ENCODE data around the gene FANCC. TPM values are rescaled to one million over a fixed set of nuclear protein-coding genes. Genes with fewer than 3 reads are reported as not detected.

Gene FANCC
- total and polyA plus RNA-seq, 9 donors, result 9.8 to 16.4 (median 15.0) TPM

DNA sequence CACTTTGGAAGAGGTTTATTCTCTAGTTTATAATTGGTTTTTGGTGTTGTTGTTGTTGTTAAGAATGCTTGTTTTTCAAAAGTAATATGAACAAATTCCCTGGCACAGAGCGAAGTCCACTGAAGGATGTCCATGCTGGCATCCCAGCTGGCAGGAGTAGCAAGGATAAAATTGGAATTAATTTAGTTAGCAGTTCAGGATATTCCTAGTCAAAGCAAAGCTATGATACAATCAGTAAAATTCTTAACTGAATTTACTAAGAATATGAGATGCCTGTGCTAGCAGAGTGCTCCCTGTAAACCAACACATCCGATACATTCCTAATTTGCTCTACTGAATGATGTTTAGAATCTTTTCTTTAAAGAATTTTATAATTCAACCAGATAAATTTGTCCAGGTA, 161.4 kb downstream of the FANCC start:
- Histone ChIP-seq H3K4me1 (ENCODE audit: control insufficient read depth, insufficient read depth, low read length) (peaks cover 9% of the 10 kb centered on the region), H3K27me3 (ENCODE audit: control insufficient read depth, insufficient read depth, low read length) (no peaks in the 10 kb centered on the region), H3K4me3 (ENCODE audit: low read length) (no peak overlapping the region), H3K9me3 (replicated peaks; ENCODE audit: control insufficient read depth, low read depth, low read length) (no peaks in the 10 kb centered on the region), H3K36me3 (ENCODE audit: control insufficient read depth, insufficient read depth, low read length) (no peaks in the 10 kb centered on the region), H3K27ac (ENCODE audit: low read length) (no peak overlapping the region)
- no peak for DNase-seq
- WGBS (ENCODE audit: insufficient coverage), result no CpG with 5 or more reads among the region's 2 CpGs

DNA sequence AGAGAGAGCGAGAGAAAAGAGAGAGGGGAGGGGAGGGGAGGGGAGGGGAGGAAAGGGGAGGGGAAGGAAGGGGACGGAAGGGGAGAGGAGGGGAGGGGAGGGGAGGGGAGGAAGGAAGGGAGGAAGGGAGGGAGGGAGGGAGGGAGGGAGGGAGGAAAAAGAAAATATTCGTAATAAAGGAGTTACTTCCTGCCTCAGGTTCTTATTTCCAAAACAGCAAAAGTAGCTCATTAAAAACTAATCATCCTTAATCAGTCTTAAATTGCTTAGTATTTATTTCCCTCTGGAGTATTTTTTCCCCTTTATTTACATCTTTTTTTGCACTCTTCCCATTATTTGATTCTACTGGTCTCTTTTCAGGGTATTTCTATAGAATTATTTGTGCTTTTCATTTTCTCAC, 162.3 kb downstream of the FANCC start:
- no peaks in the 10 kb centered on the region for H3K36me3 ChIP-seq (ENCODE audit: control insufficient read depth, insufficient read depth, low read length)
- no peak for DNase-seq
- no CpG with 5 or more reads among the region's 3 CpGs for WGBS (ENCODE audit: insufficient coverage)
- H3K9me3 ChIP-seq (replicated peaks; ENCODE audit: control insufficient read depth, low read depth, low read length), result no peaks in the 10 kb centered on the region
- H3K27ac ChIP-seq (ENCODE audit: low read length), result no peak overlapping the region
- no peaks in the 10 kb centered on the region for H3K27me3 ChIP-seq (ENCODE audit: control insufficient read depth, insufficient read depth, low read length)
- H3K4me3 ChIP-seq (ENCODE audit: low read length), result no peak overlapping the region
- peaks cover 9% of the 10 kb centered on the region for H3K4me1 ChIP-seq (ENCODE audit: control insufficient read depth, insufficient read depth, low read length)

- H3K4me3 ChIP-seq (ENCODE audit: low read length), result no peak overlapping the region
- no peaks in the 10 kb centered on the region for H3K36me3 ChIP-seq (ENCODE audit: control insufficient read depth, insufficient read depth, low read length)
- H3K4me1 ChIP-seq (ENCODE audit: control insufficient read depth, insufficient read depth, low read length), result no peaks in the 10 kb centered on the region
- no peak for DNase-seq
- no peaks in the 10 kb centered on the region for H3K27me3 ChIP-seq (ENCODE audit: control insufficient read depth, insufficient read depth, low read length)
- WGBS (ENCODE audit: insufficient coverage), result 100% methylated on average over 1 of the region's 7 CpGs
- H3K27ac ChIP-seq (ENCODE audit: low read length), result no peak overlapping the region
- no peaks in the 10 kb centered on the region for H3K9me3 ChIP-seq (replicated peaks; ENCODE audit: control insufficient read depth, low read depth, low read length)
These were observed 166.6 kb downstream of the FANCC start for GRCh38 chr9:95150903-95151302.

GRCh38 chr9:95148208-95148520, 169.3 kb downstream of the FANCC start:
- no peaks in the 10 kb centered on the region for H3K9me3 ChIP-seq (replicated peaks; ENCODE audit: control insufficient read depth, low read depth, low read length)
- no peak overlapping the region for H3K4me3 ChIP-seq (ENCODE audit: low read length)
- WGBS (ENCODE audit: insufficient coverage), result 71% methylated on average over 1 of the region's 2 CpGs
- H3K4me1 ChIP-seq (ENCODE audit: control insufficient read depth, insufficient read depth, low read length), result peaks cover 14% of the 10 kb centered on the region
- no peak overlapping the region for H3K27ac ChIP-seq (ENCODE audit: low read length)
- no peaks in the 10 kb centered on the region for H3K27me3 ChIP-seq (ENCODE audit: control insufficient read depth, insufficient read depth, low read length)
- no peak for DNase-seq
- no peaks in the 10 kb centered on the region for H3K36me3 ChIP-seq (ENCODE audit: control insufficient read depth, insufficient read depth, low read length)

- Histone ChIP-seq H3K9me3 (replicated peaks; ENCODE audit: control insufficient read depth, low read depth, low read length) (no peaks in the 10 kb centered on the region), H3K27ac (ENCODE audit: low read length) (no peak overlapping the region), H3K4me3 (ENCODE audit: low read length) (no peak overlapping the region), H3K27me3 (ENCODE audit: control insufficient read depth, insufficient read depth, low read length) (no peaks in the 10 kb centered on the region), H3K4me1 (ENCODE audit: control insufficient read depth, insufficient read depth, low read length) (peaks cover 16% of the 10 kb centered on the region), H3K36me3 (ENCODE audit: control insufficient read depth, insufficient read depth, low read length) (no peaks in the 10 kb centered on the region)
- DNase-seq, result no peak
- 92% methylated on average over 2 of the region's 7 CpGs for WGBS (ENCODE audit: insufficient coverage)
These were observed 169.9 kb downstream of the FANCC start for GRCh38 chr9:95147452-95148207.

DNA sequence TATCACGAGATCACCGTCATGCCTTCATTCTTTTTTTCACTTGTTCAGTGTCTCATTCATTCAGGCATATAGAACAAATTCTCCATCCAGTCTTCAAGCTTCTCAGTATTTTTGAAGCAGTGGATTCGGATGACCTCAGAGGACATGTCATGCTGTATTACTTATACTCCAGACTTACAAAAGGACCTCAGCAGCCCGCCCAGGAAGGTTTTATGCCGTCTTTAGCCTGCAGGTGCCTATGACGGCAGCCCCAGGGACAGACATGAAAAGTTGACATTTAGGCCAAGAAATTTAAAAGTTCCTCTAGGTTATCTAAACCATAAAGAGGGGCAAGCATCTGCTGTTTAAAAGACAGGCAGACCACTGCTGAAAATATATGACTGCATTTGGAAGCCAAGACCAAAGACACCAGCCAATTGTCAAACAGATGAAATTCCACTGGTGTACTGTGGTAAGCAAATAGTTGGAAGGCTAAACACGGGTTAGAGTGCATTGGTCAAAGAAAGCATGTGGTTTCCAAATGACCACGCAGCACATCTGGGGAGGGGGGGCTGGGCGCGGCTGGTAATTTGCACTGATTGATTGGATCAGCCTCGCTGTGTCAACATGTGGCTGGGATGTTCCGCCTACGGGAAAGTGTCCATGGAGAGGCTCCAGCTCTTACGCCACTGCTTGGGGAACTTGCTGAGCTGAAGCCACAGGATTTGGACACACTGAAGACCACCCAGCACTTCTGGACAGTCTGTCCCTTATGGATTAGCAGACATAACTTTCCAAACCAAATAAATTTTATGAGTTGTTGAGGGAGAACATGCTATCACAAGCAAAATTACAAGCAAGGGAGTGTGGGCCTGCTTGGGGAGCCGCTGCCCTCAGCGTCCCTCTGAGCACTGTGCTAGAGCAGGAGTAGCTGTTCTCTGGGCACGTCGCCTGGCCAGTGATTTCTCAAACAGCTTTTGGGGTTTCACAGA, 173.6 kb downstream of the FANCC start:
- Histone ChIP-seq H3K27ac (ENCODE audit: low read length) (peak overlapping the region; percentile 72), H3K4me3 (ENCODE audit: low read length) (no peak overlapping the region), H3K4me1 (ENCODE audit: control insufficient read depth, insufficient read depth, low read length) (peaks cover 16% of the 10 kb centered on the region), H3K27me3 (ENCODE audit: control insufficient read depth, insufficient read depth, low read length) (no peaks in the 10 kb centered on the region), H3K36me3 (ENCODE audit: control insufficient read depth, insufficient read depth, low read length) (no peaks in the 10 kb centered on the region), H3K9me3 (replicated peaks; ENCODE audit: control insufficient read depth, low read depth, low read length) (no peaks in the 10 kb centered on the region)
- peak; percentile 99 for DNase-seq
- 33% methylated on average over 14 of the region's 18 CpGs for WGBS (ENCODE audit: insufficient coverage)

- Histone ChIP-seq H3K4me1 (ENCODE audit: control insufficient read depth, insufficient read depth, low read length) (peaks cover 21% of the 10 kb centered on the region), H3K4me3 (ENCODE audit: low read length) (no peak overlapping the region), H3K9me3 (replicated peaks; ENCODE audit: control insufficient read depth, low read depth, low read length) (no peaks in the 10 kb centered on the region), H3K27ac (ENCODE audit: low read length) (no peak overlapping the region), H3K36me3 (ENCODE audit: control insufficient read depth, insufficient read depth, low read length) (peaks cover 2% of the 10 kb centered on the region), H3K27me3 (ENCODE audit: control insufficient read depth, insufficient read depth, low read length) (no peaks in the 10 kb centered on the region)
- DNase-seq, result no peak
- WGBS (ENCODE audit: insufficient coverage), result 88% methylated on average over 3 of the region's 3 CpGs
These were observed 174.8 kb downstream of the FANCC start for GRCh38 chr9:95142728-95143127.

- Histone ChIP-seq H3K27me3 (ENCODE audit: control insufficient read depth, insufficient read depth, low read length) (no peaks in the 10 kb centered on the region), H3K4me1 (ENCODE audit: control insufficient read depth, insufficient read depth, low read length) (peaks cover 21% of the 10 kb centered on the region), H3K27ac (ENCODE audit: low read length) (no peak overlapping the region), H3K4me3 (ENCODE audit: low read length) (no peak overlapping the region), H3K9me3 (replicated peaks; ENCODE audit: control insufficient read depth, low read depth, low read length) (no peaks in the 10 kb centered on the region), H3K36me3 (ENCODE audit: control insufficient read depth, insufficient read depth, low read length) (peaks cover 2% of the 10 kb centered on the region)
- no CpG with 5 or more reads among the region's 4 CpGs for WGBS (ENCODE audit: insufficient coverage)
- no peak for DNase-seq
These were observed 175.2 kb downstream of the FANCC start for GRCh38 chr9:95142315-95142714.

DNA sequence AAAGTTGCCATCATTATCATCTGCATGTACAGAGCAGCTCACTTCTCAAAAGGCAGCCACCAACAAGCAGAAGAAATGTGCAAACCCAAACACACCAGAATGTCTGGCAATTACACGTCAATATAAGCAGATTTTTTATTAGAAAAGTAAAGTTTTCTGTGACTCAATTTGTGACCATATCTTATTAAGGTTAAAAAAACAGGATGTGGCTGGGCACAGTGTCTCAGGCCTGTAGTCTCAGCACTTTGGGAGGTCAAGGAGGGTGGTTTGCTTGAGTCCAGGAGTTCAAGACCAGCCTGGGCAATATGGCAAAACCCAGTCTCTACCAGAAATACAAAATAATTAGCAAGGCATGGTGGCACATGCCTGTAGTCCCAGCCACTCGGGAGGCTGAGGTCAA, 176.7 kb downstream of the FANCC start:
- 100% methylated on average over 1 of the region's 2 CpGs for WGBS (ENCODE audit: insufficient coverage)
- Histone ChIP-seq H3K4me1 (ENCODE audit: control insufficient read depth, insufficient read depth, low read length) (peaks cover 21% of the 10 kb centered on the region), H3K27ac (ENCODE audit: low read length) (no peak overlapping the region), H3K4me3 (ENCODE audit: low read length) (no peak overlapping the region), H3K36me3 (ENCODE audit: control insufficient read depth, insufficient read depth, low read length) (peaks cover 2% of the 10 kb centered on the region), H3K27me3 (ENCODE audit: control insufficient read depth, insufficient read depth, low read length) (no peaks in the 10 kb centered on the region), H3K9me3 (replicated peaks; ENCODE audit: control insufficient read depth, low read depth, low read length) (no peaks in the 10 kb centered on the region)
- no peak for DNase-seq

DNA sequence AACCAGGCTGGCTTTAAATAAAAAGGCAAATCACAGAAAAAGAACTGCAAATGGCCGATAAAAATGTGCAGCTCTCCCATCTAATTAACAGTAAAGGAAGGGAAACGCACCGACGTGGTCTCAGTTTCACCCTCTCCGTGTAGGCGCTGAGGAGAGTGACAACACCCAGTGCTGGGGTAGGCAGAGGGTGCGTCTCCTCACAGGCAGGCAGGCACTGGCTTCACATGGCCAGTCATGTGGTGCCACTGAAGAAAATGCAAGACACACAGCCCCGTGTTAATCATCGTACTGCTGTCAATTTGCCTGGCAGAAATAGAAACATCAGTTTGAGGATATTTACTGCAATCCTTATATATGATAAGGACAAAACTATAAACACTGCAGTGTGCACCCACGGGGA, 178.4 kb downstream of the FANCC start:
- no peak overlapping the region for H3K27ac ChIP-seq (ENCODE audit: low read length)
- peaks cover 15% of the 10 kb centered on the region for H3K4me1 ChIP-seq (ENCODE audit: control insufficient read depth, insufficient read depth, low read length)
- no peaks in the 10 kb centered on the region for H3K27me3 ChIP-seq (ENCODE audit: control insufficient read depth, insufficient read depth, low read length)
- H3K36me3 ChIP-seq (ENCODE audit: control insufficient read depth, insufficient read depth, low read length), result peaks cover 7% of the 10 kb centered on the region
- H3K4me3 ChIP-seq (ENCODE audit: low read length), result no peak overlapping the region
- no peaks in the 10 kb centered on the region for H3K9me3 ChIP-seq (replicated peaks; ENCODE audit: control insufficient read depth, low read depth, low read length)
- 95% methylated on average over 6 of the region's 10 CpGs for WGBS (ENCODE audit: insufficient coverage)
- DNase-seq, result no peak
